A549 (cell line): Measurements from ENCODE around the gene TMEM250. TPM values are rescaled to one million over a fixed set of nuclear protein-coding genes. Genes with fewer than 3 reads are reported as not detected.
A peak's percentile ranks its signal among the peaks of the same experiment; 100 is the strongest.

Experiments used
- ATAC-seq, 2 experiments: fragments of 200-7000 bp in 1 of 2; fragments of >200 bp in 1 of 2; cut with Nextera tagmentation in 1 of 2; cut with Tn5 transposase in 1 of 2; 3 replicates each; pipeline versions ENCODE4 v1.8.0 to v1.9.1; 2018 to 2020; ENCODE audit warnings: mild to moderate bottlenecking in 1 of 2, moderate library complexity in 1 of 2
- CTCF ChIA-PET: fragments of 300-600 bp; sonication (Branson Sonifier 250); formaldehyde crosslinking; extraction: SDS; loops from one replicate; lab custom pipeline; 2021; ENCODE audit warnings: antibody characterized with exemption, inconsistent platforms; lab: Yijun Ruan, JAX
- POLR2A ChIA-PET: fragments of 350-600 bp; formaldehyde crosslinking; extraction: SDS; loops from one replicate; lab custom pipeline; 2021; ENCODE audit warnings: antibody characterized with exemption, inconsistent platforms; lab: Yijun Ruan, JAX
- DNase-seq, 2 experiments: peaks; one replicate each; pipeline versions ENCODE4 v3.0.0 to v3.0.0-alpha.2; 2011 to 2016; ENCODE audit warnings: low read depth in 1 of 2, low spot score in 1 of 2
- FAIRE-seq: peaks from 2 replicates; lab custom pipeline; 2011; peaks lifted over from hg19 to GRCh38; lab: Jason Lieb, UNC
- H3K27ac ChIP-seq, 2 experiments: fragments of >200 bp; sonication (Bioruptor Twin); formaldehyde crosslinking; 3 replicates each; pipeline ENCODE4 v1.5.1; 2016 to 2017
- H3K4me1 ChIP-seq: fragments of >200 bp; sonication (Bioruptor Twin); formaldehyde crosslinking; 3 replicates; pipeline ENCODE4 v1.6.1; 2016
- H3K4me2 ChIP-seq: fragments of >200 bp; sonication (Bioruptor Twin); formaldehyde crosslinking; 3 replicates; pipeline ENCODE4 v1.6.1; 2016
- H3K4me3 ChIP-seq: fragments of >200 bp; sonication (Bioruptor Twin); formaldehyde crosslinking; 3 replicates; pipeline ENCODE4 v1.5.1; 2016
- H3K9me3 ChIP-seq: fragments of >200 bp; sonication (Bioruptor Twin); formaldehyde crosslinking; 3 replicates; pipeline ENCODE4 v1.6.1; 2016
- CBX8 ChIP-seq: fragments of 200-600 bp; sonication (generic); IDR thresholded peaks from 2 replicates; pipeline ENCODE4 v1.6.1; 2016
- E2F6 ChIP-seq: IDR thresholded peaks from 2 replicates; pipeline ENCODE4 v1.6.1; 2012; ENCODE audit warnings: low read depth, borderline replicate concordance
- EHMT2 ChIP-seq: fragments of 200-600 bp; sonication (generic); IDR thresholded peaks from 2 replicates; pipeline ENCODE4 v1.6.1; 2016; ENCODE audit warnings: antibody characterized with exemption, low read depth, mild to moderate bottlenecking, moderate library complexity
- ESRRA ChIP-seq: fragments of 150-350 bp; IDR thresholded peaks from 2 replicates; pipeline ENCODE4 v1.6.1; 2014; ENCODE audit warnings: mild to moderate bottlenecking, low read length, borderline replicate concordance
- FOXS1 ChIP-seq: fragments of 250-450 bp; sonication (Bioruptor Pico); IDR thresholded peaks from 2 replicates; pipeline ENCODE4 v1.5.0; 2020; ENCODE audit warnings: mild to moderate bottlenecking, moderate library complexity
- HOXB13 ChIP-seq: fragments of 250-450 bp; sonication (Bioruptor Pico); IDR thresholded peaks from 2 replicates; pipeline ENCODE4 v1.5.0; 2020; ENCODE audit warnings: low read depth, mild to moderate bottlenecking, moderate library complexity
- JUN ChIP-seq, 2 experiments: fragments of >200 bp; sonication (Bioruptor Twin); formaldehyde crosslinking; IDR thresholded peaks; 2 replicates in 1 of 2; 3 replicates in 1 of 2; pipeline ENCODE4 v1.6.1; 2016 to 2017
- KDM5A ChIP-seq: fragments of 200-600 bp; sonication (generic); IDR thresholded peaks from 2 replicates; pipeline ENCODE4 v1.6.1; 2016; ENCODE audit warnings: antibody characterized with exemption, mild to moderate bottlenecking
- MAFK ChIP-seq: fragments of 450-650 bp; IDR thresholded peaks from 2 replicates; pipeline ENCODE4 v1.6.1; 2014; ENCODE audit not compliant: partially characterized antibody
- NR3C1 ChIP-seq: fragments of >200 bp; sonication (Bioruptor Twin); formaldehyde crosslinking; IDR thresholded peaks from 3 replicates; pipeline ENCODE4 v1.6.1; 2017
- PHF8 ChIP-seq: fragments of 200-600 bp; sonication (generic); IDR thresholded peaks from 2 replicates; pipeline ENCODE4 v1.6.1; 2016; ENCODE audit warnings: low read depth, mild to moderate bottlenecking, antibody characterized with exemption, moderate library complexity, borderline replicate concordance
- POLR2AphosphoS2 ChIP-seq: conservative IDR thresholded peaks from 2 replicates; pipeline ENCODE4 v1.6.1; 2012; ENCODE audit warnings: low read length, improper control_type of control experiment, inconsistent platforms
- RFX5 ChIP-seq: fragments of 450-650 bp; IDR thresholded peaks from 2 replicates; pipeline ENCODE4 v1.7.1; 2014; ENCODE audit warnings: antibody characterized with exemption, mild to moderate bottlenecking, moderate library complexity
- RNF2 ChIP-seq: fragments of 200-600 bp; sonication (generic); IDR thresholded peaks from 2 replicates; pipeline ENCODE4 v1.6.1; 2016; ENCODE audit warnings: low read depth, mild to moderate bottlenecking, antibody characterized with exemption, moderate library complexity, borderline replicate concordance
- SMC3 ChIP-seq: fragments of >200 bp; sonication (Bioruptor Twin); formaldehyde crosslinking; IDR thresholded peaks from 3 replicates; pipeline ENCODE4 v1.6.1; 2018; ENCODE audit warnings: inconsistent platforms
- TP53 ChIP-seq: fragments of 250-450 bp; sonication (Bioruptor Pico); IDR thresholded peaks from 2 replicates; pipeline ENCODE4 v1.5.0; 2021; ENCODE audit warnings: mild to moderate bottlenecking, moderate library complexity
- WGBS: methylation state at CpG from one replicate; pipeline ENCODE4 v1.1.6; 2017; ENCODE audit errors: missing lambda C conversion rate; 5-methylcytosine and 5-hydroxymethylcytosine counted together
- polyA plus RNA-seq, 4 experiments: library from polyadenylated mRNA; depleted of rRNA in 3 of 4; stranded (reverse); fragments of >200 nt; fragmentation: RNase III in 1 of 4; extraction: RNeasy Plus Mini Kit Qiagen cat#74134 plus additional on column Dnase treatment in 1 of 4; gene quantifications; 2 replicates in 3 of 4; 3 replicates in 1 of 4; pipeline ENCODE4 v1.2.3, GENCODE V29; 2011 to 2017
- TF ChIP-seq, protein P1 (sequence below): IDR thresholded peaks from 2 replicates; pipeline ENCODE4 v1.6.1; 2012
- TF ChIP-seq, protein P2 (sequence below): fragments of 250-450 bp; sonication (Bioruptor Pico); IDR thresholded peaks from 2 replicates; pipeline ENCODE4 v1.5.0; 2020; ENCODE audit warnings: low read depth, mild to moderate bottlenecking, moderate library complexity

The TMEM250 gene
- polyA plus RNA-seq, 2 of the 4 experiments (the other 2 are of a cell fraction), result 13.0 to 35.2 TPM

DNA sequence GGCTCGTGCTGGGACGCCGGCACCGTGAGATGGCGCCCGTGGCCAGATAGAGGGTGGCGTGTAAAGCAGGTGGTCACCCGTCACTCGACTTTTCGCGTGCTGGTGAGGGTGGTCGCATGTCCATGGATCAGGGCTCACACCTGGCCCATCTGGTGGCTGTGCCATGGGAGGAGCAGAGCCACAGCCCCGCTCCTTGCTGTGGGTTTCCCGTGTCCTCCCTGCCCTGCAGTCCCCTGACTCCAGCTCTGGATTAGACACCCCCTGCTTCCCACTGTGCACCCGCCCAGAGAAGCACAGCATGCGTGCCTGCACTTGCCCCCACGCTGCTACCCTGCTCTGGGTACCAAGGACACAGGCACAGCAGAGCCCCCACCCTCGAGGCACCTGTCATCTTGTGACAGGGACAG, 1.8 kb upstream of the TMEM250 start (continued):
- TF ChIP-seq FOXS1 (CRISPR knock-in tag) (no peak), POLR2AphosphoS2 (no peak)

DNA sequence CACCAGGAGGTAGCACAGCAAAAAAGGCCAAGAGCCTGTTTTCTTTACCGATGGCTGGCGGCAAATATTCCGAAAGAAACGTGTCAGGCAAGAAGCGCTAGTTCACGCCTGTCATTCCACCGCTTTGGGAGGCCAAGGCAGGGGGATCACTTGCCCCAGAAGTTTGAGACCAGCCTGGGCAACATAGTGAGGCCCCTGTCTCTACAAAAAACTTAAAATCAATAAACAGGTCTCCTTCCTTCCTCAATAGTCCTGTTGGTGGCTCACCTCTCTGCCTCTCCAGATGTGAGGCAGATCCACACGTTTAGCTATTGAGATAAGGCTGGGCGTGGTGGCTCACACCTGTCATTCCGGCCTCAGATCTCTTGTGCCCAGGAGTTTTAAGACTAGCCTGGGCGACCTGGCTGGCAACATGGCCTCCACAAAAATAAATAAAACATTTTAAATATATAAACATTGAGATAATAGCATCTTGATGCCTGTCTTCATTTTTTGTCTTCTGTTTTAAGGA, 1.3 kb upstream of the TMEM250 start:
- WGBS, result 80% methylated on average over 11 of the region's 11 CpGs
- TF ChIP-seq TP53 (no peak), RFX5 (no peak), NR3C1 (no peak), FOXS1 (CRISPR knock-in tag) (no peak), CBX8 (no peak), KDM5A (no peak), RNF2 (no peak), E2F6 (no peak), HOXB13 (CRISPR knock-in tag) (no peak)
- TF ChIP-seq, protein P1, sequence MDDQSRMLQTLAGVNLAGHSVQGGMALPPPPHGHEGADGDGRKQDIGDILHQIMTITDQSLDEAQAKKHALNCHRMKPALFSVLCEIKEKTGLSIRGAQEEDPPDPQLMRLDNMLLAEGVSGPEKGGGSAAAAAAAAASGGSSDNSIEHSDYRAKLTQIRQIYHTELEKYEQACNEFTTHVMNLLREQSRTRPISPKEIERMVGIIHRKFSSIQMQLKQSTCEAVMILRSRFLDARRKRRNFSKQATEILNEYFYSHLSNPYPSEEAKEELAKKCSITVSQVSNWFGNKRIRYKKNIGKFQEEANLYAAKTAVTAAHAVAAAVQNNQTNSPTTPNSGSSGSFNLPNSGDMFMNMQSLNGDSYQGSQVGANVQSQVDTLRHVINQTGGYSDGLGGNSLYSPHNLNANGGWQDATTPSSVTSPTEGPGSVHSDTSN, result no peak
- TF ChIP-seq, all 56 proteins: peak for 0
- peak overlapping the region; percentile 96 to 100 for H3K27ac ChIP-seq
- ATAC-seq (no peak), DNase-seq (no peak), FAIRE-seq (no peak)
- ChIA-PET POLR2A (no interaction called here), CTCF (interaction anchor here (0.6 to 9.3 kb wide), 6 partner anchors 9 to 155 kb away, joined by 3 to 220 read pairs (median 34); partner anchors contain the start of genes NACC2 and UBAC1)
- no peaks in the 10 kb centered on the region for H3K9me3 ChIP-seq
- peak overlapping the region; percentile 93 for H3K4me3 ChIP-seq
- peaks cover 18% of the 10 kb centered on the region for H3K4me1 ChIP-seq
- H3K4me2 ChIP-seq, result peak overlapping the region; percentile 94

GRCh38 chr9:136119061-136119882, 597 bp upstream of the TMEM250 start:
- Histone ChIP-seq H3K4me2 (peak overlapping the region; percentile 94), H3K27ac (peak overlapping the region; percentile 96 to 100), H3K4me1 (peaks cover 18% of the 10 kb centered on the region), H3K4me3 (peak overlapping the region; percentile 93), H3K9me3 (no peaks in the 10 kb centered on the region)
- POLR2A ChIA-PET, result no interaction called here
- ATAC-seq (peak; percentile 20 to 47), FAIRE-seq (no peak), DNase-seq (peak in 1 of 2 experiments; percentile 68)
- 10% methylated on average over 9 of the region's 64 CpGs for WGBS
- CTCF ChIA-PET, result interaction anchor here (0.6 to 9.3 kb wide), 4 partner anchors 8 to 154 kb away, joined by 3 to 220 read pairs (median 68); partner anchors contain the start of gene UBAC1
- no peak for TF ChIP-seq E2F6
- TF ChIP-seq JUN (IDR thresholded peaks at IDR 0.05), result peak in 1 of 2 experiments; percentile 7; a peak in 1 of 5 replicates
- TF ChIP-seq SMC3, result no peak
- TF ChIP-seq ESRRA, result no peak
- TF ChIP-seq, all 56 proteins: peak for 1

DNA sequence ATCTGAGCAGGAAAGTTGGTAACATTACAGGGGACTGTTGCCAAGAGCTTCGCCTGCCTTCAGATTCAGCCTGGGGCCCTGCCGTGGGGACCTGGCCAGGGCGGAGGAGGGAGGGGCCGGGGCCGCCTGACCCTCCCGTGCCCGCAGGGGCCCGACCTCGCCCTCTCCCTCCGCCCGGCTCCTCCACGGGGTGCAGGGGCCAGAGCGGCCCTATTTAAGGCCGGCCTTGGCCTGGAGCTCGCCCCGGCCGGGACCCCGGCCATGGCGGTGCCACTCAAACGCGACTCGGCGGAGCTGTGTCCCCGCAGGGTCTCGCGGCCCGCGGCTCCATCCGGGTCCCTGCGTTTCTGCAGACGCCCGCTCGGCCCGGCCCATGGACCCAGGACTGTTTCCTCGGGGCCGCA, 757 bp downstream of the TMEM250 start:
- Histone ChIP-seq H3K4me3 (peak overlapping the region; percentile 93), H3K27ac (peak overlapping the region; percentile 96 to 100), H3K4me1 (peaks cover 15% of the 10 kb centered on the region), H3K9me3 (no peaks in the 10 kb centered on the region), H3K4me2 (peak overlapping the region; percentile 94)
- ChIA-PET POLR2A (interaction anchor here (1.1 to 1.7 kb wide), 5 partner anchors 9 to 66 kb away, joined by 6 to 9 read pairs (median 8); partner anchors contain the start of gene NACC2), CTCF (interaction anchor here (0.6 to 9.3 kb wide), 14 partner anchors 8 to 254 kb away, joined by 3 to 94 read pairs (median 4); no protein-coding TSS in a partner anchor)
- FAIRE-seq (no peak), DNase-seq (no peak), ATAC-seq (peak; percentile 6 to 14; a peak in 5 of 6 replicates)
- TF ChIP-seq, protein P2, sequence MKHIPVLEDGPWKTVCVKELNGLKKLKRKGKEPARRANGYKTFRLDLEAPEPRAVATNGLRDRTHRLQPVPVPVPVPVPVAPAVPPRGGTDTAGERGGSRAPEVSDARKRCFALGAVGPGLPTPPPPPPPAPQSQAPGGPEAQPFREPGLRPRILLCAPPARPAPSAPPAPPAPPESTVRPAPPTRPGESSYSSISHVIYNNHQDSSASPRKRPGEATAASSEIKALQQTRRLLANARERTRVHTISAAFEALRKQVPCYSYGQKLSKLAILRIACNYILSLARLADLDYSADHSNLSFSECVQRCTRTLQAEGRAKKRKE (CRISPR knock-in tag), result no peak
- TF ChIP-seq PHF8 (peak; percentile 25), EHMT2 (no peak), E2F6 (no peak), FOXS1 (CRISPR knock-in tag) (no peak), MAFK (no peak)
- TF ChIP-seq, protein P1, result peak; percentile 15; the same call in 1 of the 2 replicates
- WGBS, result 1% methylated on average over 7 of the region's 36 CpGs
